GOT3 (cell line): ENCODE data around the gene SLC28A2.
"Not testable (repeated sequence)": the region's sequence is repeated elsewhere in the genome, so short reads cannot be mapped to it uniquely, and the experiment has no call there.

Experiments
- DNase-seq: peaks from one replicate; lab custom pipeline; 2025; ENCODE audit warnings: mixed read lengths; lab: John Stamatoyannopoulos, UW

SLC28A2 gene

GRCh38 chr15:45263854-45264253 lies 11.8 kb downstream of the SLC28A2 start:
- DNase-seq: no peak

DNA sequence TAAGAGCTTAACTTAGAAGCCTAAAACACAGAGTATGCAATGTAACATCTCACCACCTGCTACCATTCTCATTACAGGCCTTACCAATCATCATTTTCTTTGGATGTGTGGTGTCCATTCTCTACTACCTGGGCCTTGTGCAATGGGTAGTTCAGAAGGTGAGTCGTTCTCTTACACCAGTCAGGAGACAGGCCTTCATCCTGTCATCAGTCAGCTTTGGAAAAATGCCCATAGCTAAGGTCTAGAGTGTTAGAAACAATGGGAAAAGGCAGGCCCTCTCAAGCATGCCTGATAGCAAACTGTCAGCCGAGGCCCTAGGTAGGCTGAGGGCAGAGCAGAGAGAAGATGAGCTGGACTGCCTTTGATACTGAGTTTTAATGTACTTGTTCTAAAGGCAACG lies 13.5 kb downstream of the SLC28A2 start:
- no peak for DNase-seq

- no peak for DNase-seq
These were observed 16.1 kb downstream of the SLC28A2 start for GRCh38 chr15:45268135-45268534.

- no peak for DNase-seq
These were observed 22.8 kb downstream of the SLC28A2 start for GRCh38 chr15:45274636-45275380.

GRCh38 chr15:45276831-45277230 lies 24.8 kb downstream of the SLC28A2 start:
- DNase-seq: no peak

DNA sequence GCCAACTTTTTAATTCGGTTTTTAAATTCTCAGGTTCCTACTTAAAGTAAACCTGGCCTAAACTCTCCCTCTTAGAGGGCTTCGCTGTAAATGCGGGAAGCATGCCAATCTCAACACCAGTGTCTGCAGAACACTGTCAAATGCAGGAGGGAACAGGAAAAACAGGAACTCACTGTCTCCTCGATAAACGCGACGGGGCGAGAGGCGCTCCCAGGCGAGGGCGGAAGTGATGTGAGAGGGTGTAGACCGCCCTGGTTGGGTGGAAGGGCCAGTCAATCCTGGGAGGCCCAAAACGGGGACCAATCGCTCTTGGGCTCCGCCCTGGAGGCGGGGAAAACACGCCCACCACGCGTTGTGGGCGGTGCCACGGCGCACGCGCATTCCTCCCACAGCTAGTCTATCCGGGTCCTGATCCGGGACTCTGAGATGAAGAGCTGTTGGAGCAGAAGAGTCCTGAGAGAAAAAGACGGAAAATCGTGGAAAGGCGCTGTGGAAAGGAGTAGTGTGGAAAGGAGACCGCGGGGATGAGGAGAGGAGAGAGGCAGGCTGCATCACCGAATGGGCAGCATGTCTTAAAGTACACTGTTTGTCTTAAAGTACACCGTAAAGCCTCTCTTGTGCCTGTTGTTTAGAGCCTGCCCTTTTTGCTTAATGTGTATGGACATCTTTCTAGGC lies 27.1 kb downstream of the SLC28A2 start:
- peak; percentile 96 for DNase-seq

GRCh38 chr15:45285413-45285812 lies 33.4 kb downstream of the SLC28A2 start:
- DNase-seq: no peak

- no peak for DNase-seq
These were observed 35.4 kb downstream of the SLC28A2 start for GRCh38 chr15:45287390-45287956.

GRCh38 chr15:45288947-45289346 lies 36.9 kb downstream of the SLC28A2 start:
- no peak for DNase-seq

DNA sequence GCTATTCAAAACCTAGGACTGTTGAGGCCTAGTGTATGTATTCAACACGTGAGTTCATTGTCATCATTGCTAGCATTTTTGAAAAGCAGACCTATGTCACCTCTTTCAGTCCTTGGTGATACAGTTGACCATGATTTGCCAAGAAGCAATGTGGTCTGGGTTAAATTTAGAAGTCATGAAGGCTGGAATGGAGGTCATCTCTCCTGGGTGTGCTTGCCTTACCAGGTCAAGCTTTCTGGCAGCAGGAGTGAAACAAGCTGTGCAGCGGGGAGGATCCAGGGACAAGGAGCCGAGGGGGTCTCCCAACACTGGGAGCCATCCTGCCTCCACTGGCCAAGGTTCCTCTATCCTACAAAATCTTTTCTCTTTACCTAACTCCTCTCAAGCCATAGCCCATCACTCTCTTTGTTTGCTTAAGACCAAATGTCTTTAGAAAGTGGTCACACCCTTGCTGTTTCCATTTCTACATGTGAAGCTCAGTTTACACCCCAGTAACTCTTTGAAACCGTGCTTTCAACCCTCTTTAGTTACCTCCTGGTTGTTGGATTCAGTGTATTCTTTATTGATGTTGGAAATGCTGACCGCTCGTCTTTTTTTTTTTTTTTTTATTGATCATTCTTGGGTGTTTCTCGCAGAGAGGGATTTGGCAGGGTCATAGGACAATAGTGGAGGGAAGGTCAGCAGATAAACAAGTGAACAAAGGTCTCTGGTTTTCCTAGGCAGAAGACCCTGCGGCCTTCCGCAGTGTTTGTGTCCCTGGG lies 40.0 kb downstream of the SLC28A2 start:
- no peak for DNase-seq

DNA sequence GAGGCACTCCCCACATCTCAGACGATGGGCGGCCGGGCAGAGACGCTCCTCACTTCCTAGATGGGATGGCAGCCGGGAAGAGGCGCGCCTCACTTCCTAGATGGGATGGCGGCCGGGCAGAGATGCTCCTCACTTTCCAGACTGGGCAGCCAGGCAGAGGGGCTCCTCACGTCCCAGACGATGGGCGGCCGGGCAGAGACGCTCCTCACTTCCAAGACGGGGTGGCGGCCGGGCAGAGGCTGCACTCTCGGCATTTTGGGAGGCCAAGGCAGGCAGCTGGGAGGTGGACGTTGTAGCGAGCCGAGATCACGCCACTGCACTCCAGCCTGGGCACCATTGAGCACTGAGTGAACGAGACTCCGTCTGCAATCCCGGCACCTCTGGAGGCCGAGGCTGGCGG lies 41.3 kb downstream of the SLC28A2 start:
- not testable (repeated sequence) for DNase-seq

DNA sequence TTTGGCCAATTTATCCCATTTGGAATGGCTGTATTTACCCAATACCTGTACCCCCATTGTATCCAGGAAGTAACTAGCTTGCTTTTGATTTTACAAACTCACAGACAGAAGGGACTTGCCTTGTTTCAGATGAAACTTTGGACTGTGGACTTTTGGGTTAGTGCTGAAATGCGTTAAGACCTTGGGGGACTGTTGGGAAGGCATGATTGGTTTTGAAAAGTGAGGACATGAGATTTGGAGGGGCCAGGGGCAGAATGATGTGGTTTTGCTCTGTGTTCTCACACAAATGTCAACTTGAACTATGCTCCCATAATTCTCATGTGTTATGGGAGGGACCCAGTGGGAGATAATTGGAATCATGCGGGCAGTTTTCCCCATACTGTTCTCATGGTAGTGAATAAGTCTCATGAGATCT lies 46.9 kb downstream of the SLC28A2 start:
- DNase-seq: not testable (repeated sequence)

- DNase-seq: no peak
These were observed 52.7 kb downstream of the SLC28A2 start for GRCh38 chr15:45304711-45305110.

DNA sequence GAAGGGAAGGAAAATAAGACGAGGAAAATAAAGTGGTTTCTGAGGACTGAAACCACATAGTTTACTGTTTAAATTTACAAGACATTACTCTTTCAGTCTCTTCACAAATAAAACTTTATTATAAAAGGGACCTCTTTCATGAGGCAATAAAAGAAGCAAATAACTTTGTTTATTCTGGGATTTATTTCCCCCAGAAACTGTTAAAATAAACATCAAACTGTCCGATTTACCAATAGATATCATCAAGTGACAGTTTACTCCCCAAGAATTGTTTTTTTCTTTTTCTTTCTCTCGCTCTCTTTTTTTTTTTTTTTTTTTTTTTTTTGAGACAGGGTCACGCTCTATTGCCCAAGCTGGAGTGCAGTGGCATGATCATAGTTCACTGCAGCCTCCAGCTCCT lies 54.1 kb downstream of the SLC28A2 start:
- DNase-seq: no peak

DNA sequence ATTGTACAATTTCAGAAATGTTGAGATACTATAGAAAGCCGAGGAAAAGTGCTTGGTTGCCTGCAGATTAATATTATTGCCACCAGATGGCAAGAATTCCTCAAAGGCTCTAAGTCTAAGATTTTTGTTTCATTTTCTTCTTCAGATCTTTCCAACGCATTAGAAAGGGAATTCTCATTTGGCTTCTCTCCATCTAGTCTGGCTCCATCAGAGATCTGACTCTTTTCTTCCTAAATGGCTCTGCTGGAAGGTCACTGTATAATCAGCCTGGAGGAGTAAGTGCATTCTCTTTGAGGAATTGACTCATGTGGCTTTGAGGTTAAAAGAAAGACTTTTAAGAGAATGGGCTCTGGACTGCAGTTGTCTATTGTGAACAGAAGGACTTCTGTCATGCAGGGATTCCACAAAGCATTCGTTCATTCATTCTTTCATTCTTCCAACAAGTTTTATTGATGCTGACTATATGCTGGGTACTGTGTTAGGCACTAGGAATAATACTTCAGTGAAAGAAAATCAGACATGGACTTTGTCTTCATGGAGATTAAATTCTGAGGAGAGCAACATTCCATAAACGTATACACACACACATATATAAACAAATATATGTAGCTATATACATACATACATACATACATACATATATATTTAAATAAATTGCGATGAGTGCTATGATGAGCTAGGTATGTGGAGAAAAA lies 55.3 kb downstream of the SLC28A2 start:
- no peak for DNase-seq

DNA sequence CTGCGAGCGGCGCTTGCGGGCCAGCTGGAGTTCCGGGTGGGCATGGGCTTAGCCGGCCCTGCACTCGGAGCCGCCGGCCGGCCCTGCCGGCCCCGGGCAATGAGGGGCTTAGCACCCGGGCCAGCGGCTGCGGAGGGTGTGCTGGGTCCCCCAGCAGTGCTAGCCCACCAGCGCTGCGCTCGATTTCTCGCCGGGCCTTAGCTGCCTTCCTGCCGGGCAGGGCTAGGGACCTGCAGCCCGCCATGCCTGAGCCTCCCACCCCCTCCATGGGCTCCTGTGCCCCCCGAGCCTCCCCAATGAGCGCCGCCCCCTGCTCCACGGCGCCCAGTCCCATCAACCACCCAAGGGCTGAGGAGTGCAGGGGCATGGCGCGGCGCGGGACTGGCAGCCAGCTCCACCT lies 62.1 kb downstream of the SLC28A2 start:
- DNase-seq: not testable (repeated sequence)

DNA sequence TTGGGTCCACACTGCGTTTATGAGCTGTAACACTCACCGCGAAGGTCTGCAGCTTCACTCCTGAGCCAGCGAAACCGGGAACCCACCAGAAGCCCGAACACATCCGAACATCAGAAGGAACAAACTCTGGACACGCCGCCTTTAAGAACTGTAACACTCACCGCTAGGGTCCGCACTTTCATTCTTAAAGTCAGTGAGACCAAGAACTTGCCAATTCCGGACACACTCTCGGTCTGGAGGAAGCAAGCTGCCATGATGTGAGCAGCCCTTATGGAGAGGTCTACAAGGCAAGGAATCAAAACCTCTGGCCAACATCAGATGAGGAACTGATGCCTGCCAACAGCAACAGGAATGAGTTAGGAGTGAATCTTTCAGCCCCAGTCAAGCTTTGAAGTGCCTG lies 62.9 kb downstream of the SLC28A2 start:
- DNase-seq: no peak

DNA sequence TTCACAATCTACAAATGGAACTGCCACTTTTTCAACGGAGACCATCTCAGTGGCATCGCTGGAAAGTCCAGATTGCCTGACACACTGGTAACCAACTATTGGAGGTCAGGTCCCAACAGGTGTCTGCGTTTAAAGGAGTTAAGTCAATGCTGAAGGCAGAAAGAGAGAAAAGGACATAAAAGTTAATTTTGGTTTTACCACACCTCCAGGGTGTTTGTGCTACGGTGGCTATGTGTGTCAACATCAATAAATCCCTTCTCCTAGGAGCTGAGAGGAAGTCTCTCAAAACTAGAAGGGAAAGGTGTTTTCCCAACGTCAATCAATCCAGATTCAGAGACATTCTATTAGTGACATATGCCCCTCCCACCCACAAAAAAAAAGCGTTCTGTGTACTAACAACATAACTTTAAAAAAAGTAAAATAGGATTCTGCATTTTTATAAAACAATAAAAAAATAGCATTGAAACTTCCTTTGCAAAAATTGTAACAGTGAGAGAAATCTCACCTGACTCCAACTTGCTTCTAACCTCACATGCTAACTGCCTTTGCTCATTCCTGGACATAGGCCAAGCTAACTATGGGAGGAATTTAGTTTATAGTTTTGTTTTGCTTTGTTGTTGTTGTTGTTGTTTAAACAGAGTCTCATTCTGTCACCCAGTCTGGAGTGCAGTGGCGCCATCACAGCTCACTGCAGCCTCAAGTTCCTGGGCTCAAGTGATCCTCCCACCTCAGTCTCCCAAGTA lies 67.6 kb downstream of the SLC28A2 start:
- DNase-seq: no peak

- DNase-seq: no peak
These were observed 68.7 kb downstream of the SLC28A2 start for GRCh38 chr15:45320581-45321205.

DNA sequence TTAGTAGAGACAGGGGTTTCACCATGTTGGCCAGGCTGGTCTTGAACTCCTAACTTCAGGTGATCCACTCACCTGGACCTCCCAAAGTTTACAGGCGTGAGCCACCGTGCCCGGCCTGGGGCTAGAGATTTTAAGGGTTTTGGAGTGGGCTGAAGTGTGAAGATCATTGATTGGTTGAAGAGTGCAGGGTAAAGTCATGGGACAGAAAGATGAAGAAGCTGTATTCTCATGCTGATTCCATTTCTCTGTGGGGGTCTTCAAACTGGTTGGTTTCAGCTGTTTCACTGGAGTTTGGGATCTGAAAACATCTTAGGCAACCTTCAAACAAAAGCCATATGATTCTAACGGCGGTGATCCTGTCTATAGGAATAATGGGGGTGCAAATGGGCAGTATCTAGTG lies 74.2 kb downstream of the SLC28A2 start:
- DNase-seq: no peak

DNA sequence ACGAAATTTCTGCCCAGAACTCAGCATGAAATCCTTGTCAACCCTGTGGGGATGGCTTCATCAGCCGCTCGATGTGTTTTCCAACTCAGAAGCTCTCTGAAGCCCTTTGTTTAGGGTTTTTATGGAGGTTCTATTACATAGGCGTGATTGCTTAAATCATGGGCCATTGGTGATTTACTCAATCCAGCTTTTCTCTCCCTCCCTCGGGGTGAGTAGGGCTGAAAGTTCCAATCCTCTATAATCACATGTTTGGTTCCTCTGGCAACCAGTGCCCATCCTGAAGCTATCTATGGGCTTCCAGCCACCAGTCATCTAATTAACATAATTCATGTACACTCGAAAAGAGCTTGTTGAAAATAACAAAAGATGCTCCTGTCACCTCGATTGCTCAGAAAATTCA lies 74.7 kb downstream of the SLC28A2 start:
- no peak for DNase-seq
